SK-N-SH (cell line): ENCODE measurements around the gene SMYD3.

Experiments used
- CHD2 ChIP-seq: fragments of 150-350 bp; IDR thresholded peaks from 2 replicates; pipeline ENCODE4 v1.6.1; 2018; ENCODE audit warnings: low read length; ENCODE audit not compliant: partially characterized antibody
- CTCF ChIP-seq: fragments of 200-600 bp; sonication (generic); IDR thresholded peaks from 2 replicates; pipeline ENCODE4 v1.6.1; 2017; ENCODE audit warnings: antibody characterized with exemption, mild to moderate bottlenecking, moderate library complexity
- EP300 ChIP-seq, 2 experiments: IDR thresholded peaks; 2 replicates each; pipeline versions ENCODE4 v1.4.0 to v1.6.1; 2012; ENCODE audit warnings: borderline replicate concordance in 1 of 2, low read depth in 1 of 2, low read length in 1 of 2
- FOXJ3 ChIP-seq: sonication (generic); formaldehyde crosslinking; IDR thresholded peaks from 2 replicates; pipeline ENCODE4 v1.5.1; 2020; ENCODE audit warnings: mild to moderate bottlenecking, missing genetic modification reagents
- FOXM1 ChIP-seq: IDR thresholded peaks from 2 replicates; pipeline ENCODE4 v1.4.0; 2012; ENCODE audit warnings: low read depth, mild to moderate bottlenecking
- GABPA ChIP-seq: IDR thresholded peaks from 2 replicates; pipeline ENCODE4 v1.4.0; 2012; ENCODE audit warnings: low read depth, mild to moderate bottlenecking
- RFX5 ChIP-seq: IDR thresholded peaks from 2 replicates; pipeline ENCODE4 v1.6.1; 2012; ENCODE audit warnings: mild to moderate bottlenecking, improper control_type of control experiment, low read length
- SMC3 ChIP-seq: IDR thresholded peaks from 2 replicates; pipeline ENCODE4 v1.6.1; 2012; ENCODE audit warnings: low read depth, low read length, improper control_type of control experiment
- TAF1 ChIP-seq: IDR thresholded peaks from 2 replicates; pipeline ENCODE4 v1.6.1; 2012; ENCODE audit warnings: low read depth, mild to moderate bottlenecking, low read length, moderate library complexity, borderline replicate concordance
- TF ChIP-seq, protein P1 (sequence below): IDR thresholded peaks from 2 replicates; pipeline ENCODE4; 2012
- TF ChIP-seq, protein P2 (sequence below): IDR thresholded peaks from 2 replicates; pipeline ENCODE4 v1.4.0; 2012; ENCODE audit warnings: low read depth

GRCh38 chr1:246454655-246455054 is 52.4 kb downstream of the SMYD3 start:
- TF ChIP-seq EP300 (IDR thresholded peaks at IDR 0.05; ENCODE audit: borderline replicate concordance in 1 of 2, low read depth in 1 of 2, low read length in 1 of 2), result no peak
- no peak for TF ChIP-seq GABPA
- TF ChIP-seq, protein P1, sequence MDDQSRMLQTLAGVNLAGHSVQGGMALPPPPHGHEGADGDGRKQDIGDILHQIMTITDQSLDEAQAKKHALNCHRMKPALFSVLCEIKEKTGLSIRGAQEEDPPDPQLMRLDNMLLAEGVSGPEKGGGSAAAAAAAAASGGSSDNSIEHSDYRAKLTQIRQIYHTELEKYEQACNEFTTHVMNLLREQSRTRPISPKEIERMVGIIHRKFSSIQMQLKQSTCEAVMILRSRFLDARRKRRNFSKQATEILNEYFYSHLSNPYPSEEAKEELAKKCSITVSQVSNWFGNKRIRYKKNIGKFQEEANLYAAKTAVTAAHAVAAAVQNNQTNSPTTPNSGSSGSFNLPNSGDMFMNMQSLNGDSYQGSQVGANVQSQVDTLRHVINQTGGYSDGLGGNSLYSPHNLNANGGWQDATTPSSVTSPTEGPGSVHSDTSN, result no peak
- no peak for TF ChIP-seq CTCF
- TF ChIP-seq, protein P2, sequence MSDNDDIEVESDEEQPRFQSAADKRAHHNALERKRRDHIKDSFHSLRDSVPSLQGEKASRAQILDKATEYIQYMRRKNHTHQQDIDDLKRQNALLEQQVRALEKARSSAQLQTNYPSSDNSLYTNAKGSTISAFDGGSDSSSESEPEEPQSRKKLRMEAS, result no peak
- TF ChIP-seq SMC3, result no peak
- TF ChIP-seq FOXM1, result no peak
- no peak for TF ChIP-seq TAF1
- TF ChIP-seq CHD2, result no peak
- TF ChIP-seq FOXJ3 (CRISPR knock-in tag), result no peak
- TF ChIP-seq RFX5, result no peak
